ENCODE results near the gene FCER1A.
"Not testable (repeated sequence)": the region's sequence is repeated elsewhere in the genome, so short reads cannot be mapped to it uniquely, and the experiment has no call there.

Gene FCER1A

GRCh38 chr1:159302095-159302494, at the start of gene FCER1A:
TSS of gene FCER1A (plus strand) at chr1:159302336. CDS start at chr1:159302365, 29 bp downstream.
- DNase-seq: no peak

DNA sequence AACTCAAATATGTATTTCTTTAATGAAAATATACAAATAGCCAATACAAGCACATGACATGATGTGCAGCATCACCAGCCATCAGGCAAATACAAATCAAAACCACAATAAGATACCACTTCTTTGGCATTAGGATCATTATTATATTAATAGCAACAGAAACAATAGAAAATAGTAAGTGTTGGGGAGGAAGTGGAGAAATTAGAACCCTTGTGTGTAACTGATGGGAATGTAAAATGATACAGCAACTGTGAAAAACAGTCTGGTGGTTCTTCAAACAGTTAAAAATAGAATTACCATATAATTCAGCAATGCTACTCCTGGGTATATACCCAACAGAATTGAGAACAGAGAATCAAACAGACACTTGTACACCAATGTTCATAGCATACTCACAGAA, 40.8 kb upstream of the FCER1A start:
- no peak for DNase-seq

DNA sequence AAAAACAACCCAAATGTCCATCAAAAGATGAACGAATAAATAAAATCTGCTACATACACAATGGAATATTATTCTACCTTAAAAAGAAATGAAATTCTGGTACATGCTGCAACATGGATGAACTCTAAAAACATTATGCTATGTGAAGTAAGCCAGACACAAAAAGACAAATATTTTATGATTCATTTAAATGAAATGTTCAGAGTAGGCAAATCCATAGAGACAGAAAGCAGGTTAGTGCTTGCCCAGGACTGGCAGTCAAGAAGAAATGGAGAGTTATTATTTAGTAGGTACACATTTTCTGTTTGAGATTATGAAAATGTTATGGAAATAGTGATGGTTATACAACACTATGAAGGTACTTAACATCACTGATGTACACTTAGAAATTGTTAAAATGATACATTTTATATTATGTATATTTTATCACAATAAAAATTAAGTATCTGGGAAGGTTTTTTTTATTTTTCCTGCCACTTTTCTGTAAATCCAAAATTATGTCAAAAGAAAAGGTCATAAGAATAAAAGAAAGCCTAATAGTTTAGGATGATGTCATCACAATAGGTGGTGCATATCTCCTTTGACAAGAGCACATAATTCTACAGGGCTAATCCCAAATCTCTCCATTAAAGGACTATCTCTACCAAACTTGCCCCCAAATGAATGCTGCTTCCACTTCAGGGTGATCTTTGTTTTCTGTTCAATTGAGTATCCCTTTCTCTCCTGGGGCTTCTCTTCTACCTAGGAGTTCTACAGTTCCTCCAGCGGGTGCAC, 40.2 kb upstream of the FCER1A start:
- no peak for DNase-seq

DNA sequence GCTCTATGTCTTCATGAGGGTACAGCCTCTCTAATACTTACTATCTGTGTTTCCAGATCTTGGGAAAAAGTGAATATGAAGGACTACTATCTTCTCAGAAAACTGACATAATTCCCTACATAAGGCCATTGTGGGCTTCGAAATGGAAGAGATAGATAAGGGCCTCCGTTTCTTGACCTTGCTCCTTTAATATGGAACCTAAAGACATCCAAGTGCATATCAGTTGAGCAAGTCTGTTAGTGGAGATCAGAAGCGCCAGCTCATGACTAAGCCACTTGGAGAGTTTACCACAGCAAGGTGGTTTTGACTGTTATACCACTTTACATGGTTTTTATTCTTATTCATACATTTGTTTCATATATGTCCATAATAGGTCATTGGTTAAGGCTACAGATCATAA, 35.3 kb upstream of the FCER1A start:
- no peak for DNase-seq

DNA sequence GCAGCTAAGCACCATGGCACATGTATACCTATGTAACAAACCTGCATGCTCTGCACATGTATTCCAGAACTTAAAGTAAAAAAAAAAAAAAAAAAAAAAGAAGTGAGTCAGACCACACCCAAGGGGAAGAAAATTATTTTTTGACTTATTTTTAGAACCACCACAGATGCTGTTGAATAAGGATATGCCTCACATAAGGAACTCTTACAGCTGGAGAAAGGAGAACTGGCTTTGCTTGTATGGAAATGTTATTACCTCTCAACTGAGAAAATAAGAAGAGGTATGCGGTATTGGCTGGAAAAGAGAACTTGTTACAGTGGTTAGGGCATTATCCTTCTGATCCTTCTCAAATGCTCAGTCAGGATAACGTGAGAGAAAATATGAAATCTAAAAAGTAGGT, 27.5 kb upstream of the FCER1A start:
- DNase-seq: no peak

GRCh38 chr1:159275891-159276290, 26.2 kb upstream of the FCER1A start:
- no peak for DNase-seq

GRCh38 chr1:159279773-159280172, 22.4 kb upstream of the FCER1A start:
- no peak for DNase-seq

DNA sequence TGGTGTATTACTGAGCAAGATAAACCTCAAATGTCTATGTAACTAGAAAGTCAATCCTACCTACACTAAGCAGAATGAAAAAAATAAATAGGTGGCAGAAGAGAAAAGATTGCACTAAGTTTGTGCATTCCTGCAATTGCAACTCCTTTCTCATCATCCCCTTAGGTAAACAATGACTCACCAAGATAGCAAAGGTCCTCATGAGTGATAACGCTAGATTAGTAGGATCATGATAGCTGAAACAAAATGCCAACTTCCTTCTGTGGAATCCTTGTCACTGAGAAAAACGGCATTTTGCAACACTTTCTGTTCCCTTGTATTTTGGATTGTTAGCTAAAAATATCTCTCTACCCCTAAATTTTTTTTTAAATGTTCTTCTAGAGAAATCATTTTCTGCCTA, 20.0 kb upstream of the FCER1A start:
- DNase-seq: no peak

GRCh38 chr1:159289060-159289459, 13.1 kb upstream of the FCER1A start:
- no peak for DNase-seq

- no peak for DNase-seq
Measured at GRCh38 chr1:159291424-159291823, 10.7 kb upstream of the FCER1A start.

DNA sequence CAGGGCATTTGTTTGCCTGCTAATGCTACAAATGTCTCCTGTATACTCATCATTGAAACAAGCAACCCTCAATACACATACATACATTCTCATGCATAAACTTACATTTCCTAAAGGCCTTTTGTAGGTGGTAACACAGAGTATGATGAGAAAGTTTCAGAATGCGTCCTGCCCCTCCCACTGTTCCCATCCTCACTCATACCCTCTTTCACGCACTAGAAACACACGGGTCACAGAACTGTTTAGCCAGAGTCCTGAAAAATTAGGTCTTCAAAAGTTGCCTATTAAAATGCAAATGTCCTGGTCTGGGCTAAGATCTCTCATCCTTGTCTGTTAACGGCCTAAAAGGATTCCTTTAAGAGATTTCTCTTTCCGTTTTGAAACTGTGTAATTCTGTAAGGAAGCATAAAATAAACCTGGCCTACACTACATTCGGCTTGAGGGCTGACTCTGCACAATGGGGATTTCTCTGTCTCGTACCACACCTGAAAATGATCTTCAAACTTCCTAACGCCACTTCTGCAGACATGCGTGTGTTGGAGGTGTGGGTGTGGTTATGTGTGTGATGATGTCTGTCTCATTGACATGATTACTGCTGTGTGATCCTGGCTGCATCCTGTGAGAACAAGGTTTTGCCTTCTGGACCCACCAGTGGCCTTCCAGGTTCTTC, 5.3 kb upstream of the FCER1A start:
- no peak for DNase-seq

- no peak for DNase-seq
Measured at GRCh38 chr1:159300146-159300545, 2.0 kb upstream of the FCER1A start.

- no peak for DNase-seq
Measured at GRCh38 chr1:159307346-159308020, 5.3 kb downstream of the FCER1A start.

- no peak for DNase-seq
Measured at GRCh38 chr1:159311679-159312078, 9.5 kb downstream of the FCER1A start.

DNA sequence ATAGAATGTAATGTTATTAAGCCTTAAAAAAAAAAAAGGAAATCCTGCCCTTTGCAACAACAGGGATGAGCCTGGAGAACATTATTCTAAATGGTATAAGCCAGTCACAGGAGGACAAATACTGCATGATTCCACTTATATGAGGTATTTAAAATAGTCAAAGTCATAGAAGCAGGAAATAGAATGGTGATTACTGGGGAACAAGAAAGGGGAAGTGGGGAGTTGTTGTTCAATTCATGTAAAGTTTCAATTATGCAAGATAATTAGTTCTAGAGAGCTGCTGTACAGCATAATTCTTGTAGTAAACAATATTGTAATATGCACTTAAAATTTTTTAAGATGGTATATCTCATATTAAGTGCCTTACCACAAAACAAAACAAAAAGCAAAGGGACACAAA, 13.2 kb downstream of the FCER1A start:
- no peak for DNase-seq

DNA sequence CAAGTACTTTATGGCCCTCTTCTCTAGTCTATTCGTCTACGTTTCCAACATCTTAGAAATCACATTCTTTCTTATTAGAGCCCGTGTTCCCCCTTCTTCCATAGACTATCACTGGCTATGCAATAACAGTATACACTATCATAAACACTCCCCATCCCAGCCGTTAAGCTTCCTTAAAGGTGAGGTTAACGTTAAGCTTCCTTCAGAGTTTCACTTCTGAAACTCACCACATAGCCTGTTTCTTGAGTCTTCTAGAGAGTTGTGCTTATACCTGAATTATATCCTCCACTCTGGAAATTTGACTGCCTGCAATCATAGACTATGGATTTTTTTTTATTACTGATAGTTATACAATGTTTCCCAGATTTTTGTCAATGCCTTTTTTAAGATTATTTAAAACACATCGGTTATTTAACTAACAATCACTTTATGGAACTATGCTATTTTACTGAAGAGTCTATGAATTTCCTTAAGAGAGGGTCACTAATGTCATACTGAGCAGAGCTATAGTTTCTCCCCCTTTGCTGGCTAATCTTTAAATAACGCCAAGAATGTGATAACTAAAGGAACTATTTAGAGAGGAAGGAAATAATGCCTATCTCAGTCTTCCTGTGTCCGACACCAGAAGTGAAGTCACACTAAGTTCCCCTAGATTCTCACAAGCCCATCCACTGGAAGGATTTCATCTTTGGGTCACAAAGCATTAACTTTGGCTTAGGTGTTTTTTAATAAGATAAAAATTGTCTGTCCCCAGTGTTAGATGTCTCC, 16.8 kb downstream of the FCER1A start:
- DNase-seq: no peak

GRCh38 chr1:159334797-159335196, 32.7 kb downstream of the FCER1A start:
- no peak for DNase-seq

- no peak for DNase-seq
Measured at GRCh38 chr1:159338018-159338417, 35.9 kb downstream of the FCER1A start.

DNA sequence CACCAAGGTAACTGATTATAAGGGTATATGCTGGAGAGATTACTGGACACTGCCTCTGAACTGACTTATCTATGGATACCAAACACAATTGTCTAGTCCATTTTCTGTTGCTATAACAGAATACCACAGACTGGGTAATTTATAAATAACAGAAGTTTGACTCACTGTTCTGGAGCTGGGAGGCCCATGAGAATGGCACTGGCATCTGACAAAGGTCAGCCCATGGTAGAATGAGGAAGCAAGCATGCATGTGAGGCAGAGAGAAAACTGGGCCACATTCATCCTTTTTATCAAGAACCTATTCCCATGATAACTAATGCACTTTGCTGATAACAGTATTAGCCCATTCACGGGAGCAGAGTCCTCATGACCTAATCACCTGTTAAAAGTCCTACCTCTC, 37.4 kb downstream of the FCER1A start:
- no peak for DNase-seq

- DNase-seq: no peak
Measured at GRCh38 chr1:159341736-159342135, 39.6 kb downstream of the FCER1A start.

- DNase-seq: no peak
Measured at GRCh38 chr1:159342761-159343425, 40.8 kb downstream of the FCER1A start.

GRCh38 chr1:159349374-159349773, 47.2 kb downstream of the FCER1A start:
- DNase-seq: not testable (repeated sequence)

- DNase-seq: no peak
Measured at GRCh38 chr1:159352436-159352835, 50.3 kb downstream of the FCER1A start.
